ENCODE measurements around the gene RSBN1.
A peak's percentile ranks its signal among the peaks of the same experiment; 100 is the strongest.

The RSBN1 gene

DNA sequence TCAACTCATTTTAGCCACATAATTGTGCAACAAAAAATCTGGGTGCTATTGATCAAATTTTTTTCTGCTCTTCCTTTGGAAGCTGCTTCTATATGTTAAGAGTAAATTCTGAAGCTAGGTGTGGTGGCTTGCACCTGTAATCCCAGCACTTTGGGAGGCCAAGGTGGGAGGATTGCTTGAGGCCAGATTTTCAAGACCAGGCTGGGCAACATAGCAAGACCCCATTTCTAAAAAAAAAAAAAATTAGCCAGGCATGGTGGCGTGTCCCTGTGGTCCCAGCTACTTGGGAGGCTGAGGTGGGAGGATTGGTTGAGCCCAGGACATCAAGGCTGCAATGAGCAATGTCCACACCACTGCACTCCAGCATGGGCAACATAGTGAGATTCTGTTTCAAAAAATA, 24.3 kb upstream of the RSBN1 start:
- TF ChIP-seq, protein P1, sequence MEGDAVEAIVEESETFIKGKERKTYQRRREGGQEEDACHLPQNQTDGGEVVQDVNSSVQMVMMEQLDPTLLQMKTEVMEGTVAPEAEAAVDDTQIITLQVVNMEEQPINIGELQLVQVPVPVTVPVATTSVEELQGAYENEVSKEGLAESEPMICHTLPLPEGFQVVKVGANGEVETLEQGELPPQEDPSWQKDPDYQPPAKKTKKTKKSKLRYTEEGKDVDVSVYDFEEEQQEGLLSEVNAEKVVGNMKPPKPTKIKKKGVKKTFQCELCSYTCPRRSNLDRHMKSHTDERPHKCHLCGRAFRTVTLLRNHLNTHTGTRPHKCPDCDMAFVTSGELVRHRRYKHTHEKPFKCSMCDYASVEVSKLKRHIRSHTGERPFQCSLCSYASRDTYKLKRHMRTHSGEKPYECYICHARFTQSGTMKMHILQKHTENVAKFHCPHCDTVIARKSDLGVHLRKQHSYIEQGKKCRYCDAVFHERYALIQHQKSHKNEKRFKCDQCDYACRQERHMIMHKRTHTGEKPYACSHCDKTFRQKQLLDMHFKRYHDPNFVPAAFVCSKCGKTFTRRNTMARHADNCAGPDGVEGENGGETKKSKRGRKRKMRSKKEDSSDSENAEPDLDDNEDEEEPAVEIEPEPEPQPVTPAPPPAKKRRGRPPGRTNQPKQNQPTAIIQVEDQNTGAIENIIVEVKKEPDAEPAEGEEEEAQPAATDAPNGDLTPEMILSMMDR (IDR thresholded peaks at IDR 0.05; ENCODE audit: low read depth, low read length), result no peak
- no peak for DNase-seq (ENCODE audit: extremely low read depth, low read depth)

DNA sequence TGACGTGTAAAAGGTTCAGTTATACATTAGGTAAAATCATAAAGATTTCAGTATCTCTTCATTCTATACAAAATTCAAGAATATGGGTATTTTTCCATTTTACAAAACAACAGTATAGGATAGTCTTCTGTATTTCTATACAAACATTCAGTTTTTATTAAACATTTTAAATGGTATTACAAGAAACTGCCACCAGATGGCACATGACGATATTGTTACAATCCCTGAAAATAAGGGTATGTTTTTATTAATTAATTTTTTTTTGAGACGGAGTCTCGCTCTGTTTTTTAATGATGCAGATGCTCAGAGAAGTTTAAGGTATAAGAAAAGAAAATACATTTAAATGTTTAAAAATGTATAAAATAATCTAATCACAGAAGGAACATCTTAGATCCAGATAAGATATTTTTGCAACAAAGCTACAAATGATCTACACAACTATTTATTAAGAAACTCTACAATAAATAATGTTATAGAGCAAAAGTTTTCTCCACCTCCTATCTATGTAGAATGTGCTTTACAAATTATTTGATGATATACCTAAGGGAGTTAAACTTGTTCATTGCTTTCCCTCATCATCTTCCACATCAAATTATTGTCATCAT, 23.5 kb upstream of the RSBN1 start:
- TF ChIP-seq, protein P1 (IDR thresholded peaks at IDR 0.05; ENCODE audit: low read depth, low read length), result peak; percentile 28
- DNase-seq (ENCODE audit: extremely low read depth, low read depth), result no peak

DNA sequence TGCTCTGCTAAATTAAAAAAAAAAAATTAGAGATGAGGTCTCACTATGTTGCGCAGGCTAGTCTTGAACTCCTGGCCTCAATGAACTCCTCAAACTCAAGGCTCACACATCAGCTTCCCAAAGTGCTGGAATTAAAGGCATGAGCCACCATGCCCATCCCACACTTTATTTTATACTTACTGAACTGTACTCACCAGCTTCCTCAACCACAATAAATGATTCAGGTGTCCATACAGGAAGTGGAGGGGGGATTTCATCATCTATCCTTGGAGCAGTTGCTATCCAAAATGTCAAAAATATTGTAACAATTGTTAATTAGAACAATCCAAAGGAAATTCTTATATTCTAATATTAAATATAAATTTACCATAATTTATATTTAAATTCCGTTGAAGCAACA, 22.4 kb upstream of the RSBN1 start:
- TF ChIP-seq, protein P1 (IDR thresholded peaks at IDR 0.05; ENCODE audit: low read depth, low read length), result no peak
- DNase-seq (ENCODE audit: extremely low read depth, low read depth), result no peak

DNA sequence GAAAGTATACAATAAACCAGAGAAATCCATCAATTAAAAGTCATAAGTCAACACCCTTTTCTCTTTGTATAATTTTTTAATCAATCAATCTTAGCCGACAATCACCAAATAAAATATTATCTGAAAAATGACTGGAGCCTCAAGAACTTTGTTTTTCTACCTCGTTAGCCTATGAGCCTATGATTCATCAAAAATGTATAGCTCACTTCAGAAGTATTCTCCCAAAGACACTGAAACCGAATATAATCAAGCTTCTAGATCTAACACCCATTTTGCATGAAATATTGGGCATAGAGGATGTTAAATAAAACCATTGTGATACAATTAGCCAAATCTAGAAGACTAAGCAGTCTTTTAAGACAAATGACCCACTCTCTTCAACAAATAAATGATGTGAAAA, 17.8 kb upstream of the RSBN1 start:
- no peak for DNase-seq (ENCODE audit: extremely low read depth, low read depth)
- TF ChIP-seq, protein P1 (IDR thresholded peaks at IDR 0.05; ENCODE audit: low read depth, low read length), result no peak

DNA sequence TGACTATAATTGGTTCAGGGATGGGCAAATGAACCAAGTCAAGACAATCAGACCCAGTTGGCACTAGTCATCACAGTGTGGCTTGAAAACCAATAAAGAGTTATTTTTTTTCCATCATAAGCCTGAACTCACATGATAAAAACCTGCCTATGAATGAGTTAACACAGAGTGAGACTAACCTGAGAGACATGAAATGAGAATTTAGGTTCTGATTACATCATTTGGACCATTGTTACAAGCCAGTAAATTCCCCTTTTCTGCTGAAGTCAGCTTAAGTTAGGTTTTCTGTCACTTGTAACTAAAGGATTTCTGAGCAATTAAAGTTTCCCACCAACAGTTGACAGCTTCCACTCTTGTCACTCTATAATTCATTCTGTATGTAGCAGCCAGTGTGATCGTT, 9.6 kb upstream of the RSBN1 start:
- no peak for DNase-seq (ENCODE audit: extremely low read depth, low read depth)
- TF ChIP-seq, protein P1 (IDR thresholded peaks at IDR 0.05; ENCODE audit: low read depth, low read length), result no peak

DNA sequence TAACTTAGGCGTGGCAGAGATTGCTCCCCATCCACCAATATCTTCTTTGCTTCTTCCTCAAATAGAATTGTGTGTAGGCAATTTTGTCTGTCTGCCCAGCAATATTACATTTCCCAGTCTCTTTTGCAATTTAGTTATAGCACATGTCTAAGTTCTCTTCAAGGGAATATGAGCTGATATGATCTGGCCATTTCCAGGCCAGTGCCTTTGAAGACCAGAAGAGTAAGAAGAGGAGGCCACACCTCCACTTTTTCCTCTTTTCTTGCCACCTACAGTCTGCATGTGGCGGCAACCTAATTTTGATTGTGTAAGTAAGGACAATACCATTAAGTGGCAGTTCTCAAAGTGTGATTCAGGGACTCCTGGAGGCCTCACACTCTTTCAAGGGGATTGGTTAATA, 6.3 kb upstream of the RSBN1 start:
- no peak for DNase-seq (ENCODE audit: extremely low read depth, low read depth)
- TF ChIP-seq, protein P1 (IDR thresholded peaks at IDR 0.05; ENCODE audit: low read depth, low read length), result no peak

DNA sequence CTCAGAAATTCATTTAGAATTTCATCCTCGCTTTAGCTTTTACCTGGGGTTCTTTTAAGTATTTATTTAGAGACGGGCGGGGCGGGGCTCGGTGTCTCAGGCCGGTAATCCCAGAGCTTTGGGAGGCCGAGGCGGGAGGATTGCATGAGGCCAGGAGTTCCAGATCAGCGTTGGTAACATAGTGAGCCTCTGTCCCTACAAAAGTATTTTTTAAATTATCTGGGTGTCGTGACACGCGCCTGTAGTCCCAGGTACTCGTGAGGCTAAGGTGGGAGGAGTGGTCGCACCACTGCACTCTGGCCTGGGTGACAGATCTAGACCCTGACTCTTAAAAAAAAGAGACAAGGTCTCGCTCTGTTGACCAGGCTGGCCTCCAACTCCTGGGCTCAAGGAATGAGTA, 942 bp upstream of the RSBN1 start:
- no peak for DNase-seq (ENCODE audit: extremely low read depth, low read depth)
- TF ChIP-seq, protein P1 (IDR thresholded peaks at IDR 0.05; ENCODE audit: low read depth, low read length), result no peak
